Endothelial cell of umbilical vein (primary cell): ENCODE results near the gene CHCHD5. TPM values are rescaled to one million over a fixed set of nuclear protein-coding genes. Genes with fewer than 3 reads are reported as not detected.

Source experiments
- BruUV-seq: library from RNA; stranded (reverse); fragments of 400-500 nt; replicated peaks from 2 replicates; lab custom pipeline; 2021; lab: Mats Ljungman, UMichigan
- CTCF ChIA-PET: fragments of 300-600, 350-600 bp; sonication (Branson Sonifier 250); formaldehyde crosslinking; loops from one replicate; lab custom pipeline; 2021; ENCODE audit warnings: antibody characterized with exemption, inconsistent platforms; lab: Charles Lee
- POLR2A ChIA-PET: fragments of 300-600, 350-600 bp; sonication (Branson Sonifier 250); formaldehyde crosslinking; loops from one replicate; lab custom pipeline; 2021; ENCODE audit warnings: antibody characterized with exemption, inconsistent platforms; lab: Charles Lee
- DNase-seq: peaks from one replicate; pipeline ENCODE4 v3.0.0-alpha.2; 2011; ENCODE audit warnings: low read depth, low spot score
- FAIRE-seq: peaks from 2 replicates; lab custom pipeline; 2011; peaks lifted over from hg19 to GRCh38; lab: Jason Lieb, UNC
- H2AFZ ChIP-seq: 2 replicates; pipeline ENCODE4 v1.6.0; 2012; ENCODE audit warnings: low read depth, low read length, control low read depth, inconsistent platforms
- H3K27ac ChIP-seq: 2 replicates; pipeline ENCODE4 v1.5.1; 2011; ENCODE audit warnings: low read depth, mild to moderate bottlenecking, control low read depth, low read length, moderate library complexity; ENCODE audit not compliant: insufficient read depth
- H3K27me3 ChIP-seq, 2 experiments: 2 replicates each; pipeline versions ENCODE4 v1.6.0 to v1.6.1; 2011; ENCODE audit warnings: low read length in 2 of 2, mixed read lengths in 1 of 2; ENCODE audit not compliant: control insufficient read depth in 2 of 2, insufficient read depth in 2 of 2
- H3K36me3 ChIP-seq, 2 experiments: 2 replicates in 1 of 2; 3 replicates in 1 of 2; pipeline ENCODE4 v1.5.1; 2011; ENCODE audit warnings: low read length in 2 of 2, mild to moderate bottlenecking in 1 of 2, moderate library complexity in 1 of 2; ENCODE audit not compliant: control insufficient read depth in 2 of 2, insufficient read depth in 2 of 2; ENCODE audit errors: extremely low read depth in 1 of 2
- H3K4me1 ChIP-seq: 3 replicates; pipeline ENCODE4 v1.5.1; 2011; ENCODE audit warnings: mild to moderate bottlenecking, low read length; ENCODE audit not compliant: control insufficient read depth, insufficient read depth; ENCODE audit errors: extremely low read depth
- H3K4me2 ChIP-seq: 2 replicates; pipeline ENCODE4 v1.6.1; 2011; ENCODE audit warnings: low read length, control low read depth, mixed read lengths; ENCODE audit not compliant: insufficient read depth
- H3K4me3 ChIP-seq, 3 experiments: fragments of 200-600 bp in 1 of 3; sonication (generic), shearing (Covaris generic) in 1 of 3; replicated peaks in 1 of 3; 2 replicates each; pipeline ENCODE4 v1.5.1; 2011 to 2016; ENCODE audit warnings: control low read depth in 3 of 3, low read length in 3 of 3, mild to moderate bottlenecking in 2 of 3, inconsistent platforms in 1 of 3, low read depth in 1 of 3, moderate library complexity in 1 of 3; ENCODE audit not compliant: insufficient read depth in 1 of 3
- H3K79me2 ChIP-seq: 2 replicates; pipeline ENCODE4 v1.6.0; 2012; ENCODE audit warnings: low read length, inconsistent platforms; ENCODE audit not compliant: control insufficient read depth, insufficient read depth
- H3K9ac ChIP-seq: replicated peaks from 2 replicates; pipeline ENCODE3; 2011; ENCODE audit warnings: low read length, control low read depth; ENCODE audit not compliant: insufficient read depth; ENCODE audit errors: extremely low read depth
- H3K9me1 ChIP-seq: replicated peaks from 3 replicates; pipeline ENCODE4 v1.6.0; 2011; ENCODE audit warnings: mild to moderate bottlenecking, low read length; ENCODE audit not compliant: control insufficient read depth, insufficient read depth; ENCODE audit errors: extremely low read depth
- H3K9me3 ChIP-seq: replicated peaks from 2 replicates; pipeline ENCODE4 v1.5.1; 2012; ENCODE audit warnings: low read length, inconsistent platforms; ENCODE audit not compliant: control insufficient read depth, insufficient read depth
- H4K20me1 ChIP-seq: replicated peaks from 2 replicates; pipeline ENCODE3; 2011; ENCODE audit warnings: mild to moderate bottlenecking, low read length; ENCODE audit not compliant: control insufficient read depth, insufficient read depth; ENCODE audit errors: extremely low read depth
- EZH2 ChIP-seq: IDR thresholded peaks from 2 replicates; pipeline ENCODE4 v1.6.1; 2012; ENCODE audit warnings: borderline replicate concordance, low read depth, mild to moderate bottlenecking, moderate library complexity, low read length, inconsistent platforms; ENCODE audit not compliant: severe bottlenecking
- FOS ChIP-seq: IDR thresholded peaks from 2 replicates; pipeline ENCODE4 v1.6.1; 2011; ENCODE audit warnings: mild to moderate bottlenecking, low read length, moderate library complexity, borderline replicate concordance; ENCODE audit not compliant: insufficient read depth
- GATA2 ChIP-seq: IDR thresholded peaks from 2 replicates; pipeline ENCODE4 v1.7.0; 2011; ENCODE audit warnings: low read depth, mild to moderate bottlenecking, moderate library complexity, mixed read lengths, low read length; ENCODE audit not compliant: insufficient read length, insufficient read depth
- JUN ChIP-seq: IDR thresholded peaks from 2 replicates; pipeline ENCODE4 v1.6.1; 2011; ENCODE audit warnings: borderline replicate concordance, low read depth; ENCODE audit not compliant: insufficient read length, insufficient read depth
- MAX ChIP-seq: IDR thresholded peaks from 2 replicates; pipeline ENCODE4 v1.6.1; 2011; ENCODE audit not compliant: insufficient read depth, insufficient read length
- MYC ChIP-seq: IDR thresholded peaks from one replicate; pipeline ENCODE4 v1.6.1; 2011; ENCODE audit warnings: mild to moderate bottlenecking, low read depth, low read length
- POLR2A ChIP-seq: IDR thresholded peaks from 2 replicates; pipeline ENCODE4 v1.6.1; 2012; ENCODE audit warnings: low read depth, mild to moderate bottlenecking, control low read depth, low read length
- POLR2AphosphoS5 ChIP-seq: IDR thresholded peaks from 2 replicates; pipeline ENCODE4 v1.6.1; 2012; ENCODE audit warnings: low read depth, mild to moderate bottlenecking, control low read depth, low read length, moderate library complexity; ENCODE audit not compliant: insufficient read depth
- dilution Hi-C: fragments of 300-500 bp; cut with MboI; formaldehyde crosslinking; loops from one replicate; pipeline ENCODE4 v1.15.0; 2019; ENCODE audit warnings: low sequenced_read_pairs; ENCODE audit not compliant: extremely low pct_ligation_motif_present
- intact Hi-C: fragments of 100-400 bp; cut with micrococcal nuclease; formaldehyde crosslinking; loops from one replicate; pipeline ENCODE4 v1.10.0; 2022
- polyA plus RNA-seq, 4 experiments: library from polyadenylated mRNA; depleted of rRNA in 3 of 4; stranded (reverse) in 3 of 4; unstranded in 1 of 4; fragments of >200 nt; gene quantifications; 2 replicates each; pipeline versions ENCODE4 v1.2.1 to v1.2.3, GENCODE V29; 2011 to 2012; ENCODE audit warnings: missing spikeins in 1 of 4
- total RNA-seq: library from RNA; stranded (reverse); gene quantifications from 2 replicates; pipeline ENCODE4 v1.2.3, GENCODE V29; 2021
- TF ChIP-seq, protein P1 (sequence below), 2 donors: IDR thresholded peaks; 1 replicate in 1 of 2; 2 replicates in 1 of 2; pipeline ENCODE4 v1.5.1; 2011; ENCODE audit warnings: low read length in 2 of 2, mild to moderate bottlenecking in 2 of 2, moderate library complexity in 2 of 2, control low read depth in 1 of 2, inconsistent platforms in 1 of 2, low read depth in 1 of 2; ENCODE audit not compliant: insufficient read depth in 1 of 2; ENCODE audit errors: extremely low read depth in 1 of 2

Gene CHCHD5
- total and polyA plus RNA-seq, 2 donors (not counting 3 experiments of a cell fraction or from before 2014, with no cell fraction given) = 22.2 to 44.7 TPM

DNA sequence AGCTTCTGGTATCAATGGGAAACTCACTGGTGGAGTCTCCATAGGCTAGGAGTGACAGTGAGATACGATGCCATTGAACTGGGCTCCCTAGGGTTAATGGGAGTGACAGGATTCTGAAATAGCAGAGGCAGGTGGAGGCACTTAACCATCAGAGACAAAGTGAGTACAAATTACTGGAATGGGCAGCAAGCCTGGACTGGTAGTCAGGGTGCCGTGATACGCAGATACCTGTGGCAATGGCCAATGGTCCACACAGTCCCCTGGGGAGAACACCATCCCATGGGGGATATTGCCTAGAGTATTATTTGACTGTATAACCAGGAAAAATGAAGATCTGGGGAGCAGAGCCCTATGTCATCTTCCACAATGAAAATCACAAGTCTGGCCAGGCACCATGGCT is 17.3 kb downstream of the CHCHD5 start:
- Histone ChIP-seq H3K27me3 (no peaks in the 10 kb centered on the region), H3K79me2 (no peaks in the 10 kb centered on the region), H3K36me3 (no peaks in the 10 kb centered on the region), H3K9me3 (no peaks in the 10 kb centered on the region), H2AFZ (no peak overlapping the region), H3K9me1 (no peaks in the 10 kb centered on the region), H3K4me2 (no peak overlapping the region), H3K9ac (no peak overlapping the region), H3K4me1 (peaks cover 2% of the 10 kb centered on the region), H3K27ac (no peak overlapping the region), H4K20me1 (no peaks in the 10 kb centered on the region), H3K4me3 (no peak overlapping the region)
- BruUV-seq = no TSS peak
- CTCF ChIA-PET = interaction anchor here (1.1 to 9.9 kb wide), 6 partner anchors 25 to 340 kb away, joined by 5 to 207 read pairs (median 20); partner anchors contain the start of gene SLC20A1
- intact Hi-C loops (loop anchor here (2.0 to 5.0 kb wide), 2 partner anchors 339 to 356 kb away; no protein-coding TSS in a partner anchor), dilution Hi-C loops (no loop called here)
- FAIRE-seq (no peak), DNase-seq (no peak)
- POLR2A ChIA-PET = no interaction called here
- TF ChIP-seq GATA2 (no peak), POLR2AphosphoS5 (no peak), MAX (no peak), EZH2 (no peak), MYC (no peak), POLR2A (no peak), FOS (no peak), JUN (no peak)
- TF ChIP-seq, protein P1, sequence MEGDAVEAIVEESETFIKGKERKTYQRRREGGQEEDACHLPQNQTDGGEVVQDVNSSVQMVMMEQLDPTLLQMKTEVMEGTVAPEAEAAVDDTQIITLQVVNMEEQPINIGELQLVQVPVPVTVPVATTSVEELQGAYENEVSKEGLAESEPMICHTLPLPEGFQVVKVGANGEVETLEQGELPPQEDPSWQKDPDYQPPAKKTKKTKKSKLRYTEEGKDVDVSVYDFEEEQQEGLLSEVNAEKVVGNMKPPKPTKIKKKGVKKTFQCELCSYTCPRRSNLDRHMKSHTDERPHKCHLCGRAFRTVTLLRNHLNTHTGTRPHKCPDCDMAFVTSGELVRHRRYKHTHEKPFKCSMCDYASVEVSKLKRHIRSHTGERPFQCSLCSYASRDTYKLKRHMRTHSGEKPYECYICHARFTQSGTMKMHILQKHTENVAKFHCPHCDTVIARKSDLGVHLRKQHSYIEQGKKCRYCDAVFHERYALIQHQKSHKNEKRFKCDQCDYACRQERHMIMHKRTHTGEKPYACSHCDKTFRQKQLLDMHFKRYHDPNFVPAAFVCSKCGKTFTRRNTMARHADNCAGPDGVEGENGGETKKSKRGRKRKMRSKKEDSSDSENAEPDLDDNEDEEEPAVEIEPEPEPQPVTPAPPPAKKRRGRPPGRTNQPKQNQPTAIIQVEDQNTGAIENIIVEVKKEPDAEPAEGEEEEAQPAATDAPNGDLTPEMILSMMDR (IDR thresholded peaks at IDR 0.05; ENCODE audit: extremely low read depth in 1 of 2, insufficient read depth in 1 of 2, low read depth in 1 of 2, low read length in 2 of 2) = no peak
